Immature natural killer cell (primary cell): ENCODE measurements around the gene CCM2. TPM values are rescaled to one million over a fixed set of nuclear protein-coding genes. Genes with fewer than 3 reads are reported as not detected.
A peak's percentile ranks its signal among the peaks of the same experiment; 100 is the strongest.
"Not testable (repeated sequence)": the region's sequence is repeated elsewhere in the genome, so short reads cannot be mapped to it uniquely, and the experiment has no call there.

ENCODE experiments used
- DNase-seq, 3 donors: peaks; one replicate each; pipeline ENCODE4 v3.0.0; 2022; ENCODE audit warnings: mixed read lengths in 1 of 3
- H3K27ac Mint-ChIP-seq, 6 donors: one replicate each; pipeline ENCODE4 v1.8.0; 2020; ENCODE audit warnings: mixed read lengths in 6 of 6, mild to moderate bottlenecking in 5 of 6, inconsistent platforms in 4 of 6, moderate library complexity in 3 of 6
- H3K27me3 Mint-ChIP-seq, 3 donors: one replicate each; pipeline ENCODE4 v1.8.0; 2020 to 2021; ENCODE audit warnings: low read depth in 3 of 3, mild to moderate bottlenecking in 3 of 3, mixed read lengths in 3 of 3, moderate library complexity in 3 of 3, inconsistent platforms in 1 of 3
- H3K36me3 Mint-ChIP-seq, 3 donors: one replicate each; pipeline ENCODE4 v1.8.0; 2020; ENCODE audit warnings: mixed read lengths in 3 of 3, inconsistent platforms in 2 of 3, mild to moderate bottlenecking in 2 of 3
- H3K4me1 Mint-ChIP-seq, 2 donors: one replicate each; pipeline ENCODE4 v1.8.0; 2020; ENCODE audit warnings: inconsistent platforms in 2 of 2, mild to moderate bottlenecking in 2 of 2, mixed read lengths in 2 of 2, moderate library complexity in 1 of 2
- H3K4me3 Mint-ChIP-seq, 5 donors: one replicate each; pipeline ENCODE4 v1.8.0; 2020; ENCODE audit warnings: mild to moderate bottlenecking in 5 of 5, mixed read lengths in 5 of 5, inconsistent platforms in 3 of 5, moderate library complexity in 3 of 5
- H3K9me3 Mint-ChIP-seq, 6 donors: one replicate each; pipeline ENCODE4 v1.8.0; 2020; ENCODE audit warnings: mild to moderate bottlenecking in 6 of 6, mixed read lengths in 6 of 6, inconsistent platforms in 4 of 6, moderate library complexity in 3 of 6
- polyA plus RNA-seq, 3 donors: library from polyadenylated mRNA; unstranded; fragments of 300-500 nt; fragmentation: Illumina TruSeq; gene quantifications; one replicate each; pipeline ENCODE4 v1.2.3, GENCODE V29; 2021

Gene CCM2
- polyA plus RNA-seq, 3 donors from 2014 or later, result 60.4 to 120 (median 103) TPM

- H3K27ac Mint-ChIP-seq, result peak overlapping the region; percentile 89 to 99 (median 92)
Measured at GRCh38 chr7:45028920-45029344, 28.9 kb downstream of the CCM2 start.

GRCh38 chr7:45031829-45032228, 31.8 kb downstream of the CCM2 start:
- H3K27me3 Mint-ChIP-seq, result peaks cover 2 to 5% (median 3%) of the 10 kb centered on the region in 3 donors

More at GRCh38 chr7:45028920-45029344, 28.9 kb downstream of the CCM2 start:
- peak overlapping the region; percentile 90 to 99 (median 93) for H3K4me3 Mint-ChIP-seq
- no peaks in the 10 kb centered on the region for H3K9me3 Mint-ChIP-seq
- H3K27me3 Mint-ChIP-seq, result peaks cover 2 to 6% (median 3%) of the 10 kb centered on the region in 3 donors
- peaks cover 4 to 9% (median 7%) of the 10 kb centered on the region in 3 donors for H3K36me3 Mint-ChIP-seq
- no peak for DNase-seq
- H3K4me1 Mint-ChIP-seq, result peaks cover 78 to 88% of the 10 kb centered on the region in 2 donors

GRCh38 chr7:45032421-45032820, 32.4 kb downstream of the CCM2 start:
- Mint-ChIP-seq H3K9me3 (no peaks in the 10 kb centered on the region), H3K4me3 (peak overlapping the region; percentile 58 to 78 (median 69)), H3K36me3 (peaks cover 0 to 6% (median 2%) of the 10 kb centered on the region in 3 donors), H3K27me3 (peaks cover 2 to 3% (median 2%) of the 10 kb centered on the region in 3 donors), H3K27ac (peak overlapping the region; percentile 38 to 92 (median 88)), H3K4me1 (peaks cover 81 to 86% of the 10 kb centered on the region in 2 donors)
- DNase-seq, result no peak

More at GRCh38 chr7:45031829-45032228, 31.8 kb downstream of the CCM2 start:
- no peak for DNase-seq
- H3K36me3 Mint-ChIP-seq, result peaks cover 0 to 9% (median 4%) of the 10 kb centered on the region in 3 donors
- H3K27ac Mint-ChIP-seq, result peak overlapping the region; percentile 38 to 92 (median 88)
- no peaks in the 10 kb centered on the region for H3K9me3 Mint-ChIP-seq
- peak overlapping the region in 4 of 5 donors; percentile 58 to 78 (median 66) for H3K4me3 Mint-ChIP-seq
- peaks cover 81 to 86% of the 10 kb centered on the region in 2 donors for H3K4me1 Mint-ChIP-seq

- H3K4me1 Mint-ChIP-seq, result peaks cover 84 to 86% of the 10 kb centered on the region in 2 donors
- peak; percentile 26 to 32 (median 29) for DNase-seq
- H3K27me3 Mint-ChIP-seq, result peaks cover 0 to 3% (median 2%) of the 10 kb centered on the region in 3 donors
- H3K9me3 Mint-ChIP-seq, result no peaks in the 10 kb centered on the region
- peak overlapping the region; percentile 58 to 78 (median 69) for H3K4me3 Mint-ChIP-seq
- H3K27ac Mint-ChIP-seq, result peak overlapping the region; percentile 38 to 92 (median 88)
- H3K36me3 Mint-ChIP-seq, result peaks cover 0 to 4% (median 3%) of the 10 kb centered on the region in 3 donors
Measured at GRCh38 chr7:45033261-45033930, 33.4 kb downstream of the CCM2 start.

GRCh38 chr7:45033931-45034290, 33.9 kb downstream of the CCM2 start:
- H3K36me3 Mint-ChIP-seq, result peaks cover 0 to 9% (median 7%) of the 10 kb centered on the region in 3 donors
- peak overlapping the region; percentile 21 to 78 (median 65) for H3K4me3 Mint-ChIP-seq

GRCh38 chr7:45034710-45035109, 34.7 kb downstream of the CCM2 start:
- H3K9me3 Mint-ChIP-seq, H3K27me3 Mint-ChIP-seq, DNase-seq: not testable (repeated sequence)
- Mint-ChIP-seq H3K4me1 (peaks cover 85 to 87% of the 10 kb centered on the region in 2 donors), H3K4me3 (peak overlapping the region in 1 of 5 donors; percentile 43), H3K27ac (peak overlapping the region in 4 of 6 donors; percentile 62 to 81 (median 69)), H3K36me3 (peaks cover 0 to 15% (median 12%) of the 10 kb centered on the region in 3 donors)

More at GRCh38 chr7:45033931-45034290, 33.9 kb downstream of the CCM2 start:
- peaks cover 86 to 88% of the 10 kb centered on the region in 2 donors for H3K4me1 Mint-ChIP-seq
- no peaks in the 10 kb centered on the region for H3K9me3 Mint-ChIP-seq
- peaks cover 1 to 3% (median 2%) of the 10 kb centered on the region in 3 donors for H3K27me3 Mint-ChIP-seq
- DNase-seq, result no peak
- peak overlapping the region; percentile 38 to 92 (median 88) for H3K27ac Mint-ChIP-seq

GRCh38 chr7:45035371-45035770, 35.4 kb downstream of the CCM2 start:
- H3K27me3 Mint-ChIP-seq, result peaks cover 0 to 3% (median 0%) of the 10 kb centered on the region in 3 donors
- H3K9me3 Mint-ChIP-seq, result no peaks in the 10 kb centered on the region
- H3K4me3 Mint-ChIP-seq, result peak overlapping the region in 4 of 5 donors; percentile 55 to 88 (median 68)
- DNase-seq, result no peak
- H3K4me1 Mint-ChIP-seq, result peaks cover 81 to 82% of the 10 kb centered on the region in 2 donors
- H3K36me3 Mint-ChIP-seq, result peaks cover 0 to 18% (median 15%) of the 10 kb centered on the region in 3 donors
- H3K27ac Mint-ChIP-seq, result peak overlapping the region; percentile 49 to 94 (median 86)

- Mint-ChIP-seq H3K36me3 (peaks cover 0 to 23% (median 17%) of the 10 kb centered on the region in 3 donors), H3K27me3 (peaks cover 0 to 3% (median 0%) of the 10 kb centered on the region in 3 donors), H3K4me1 (peaks cover 78 to 85% of the 10 kb centered on the region in 2 donors), H3K9me3 (no peaks in the 10 kb centered on the region), H3K4me3 (peak overlapping the region; percentile 75 to 88 (median 82)), H3K27ac (peak overlapping the region; percentile 79 to 94 (median 92))
- peak in 1 of 3 donors; percentile 9 for DNase-seq
Measured at GRCh38 chr7:45035893-45036292, 35.9 kb downstream of the CCM2 start.

GRCh38 chr7:45036317-45036716, 36.3 kb downstream of the CCM2 start:
- peaks cover 0 to 3% (median 0%) of the 10 kb centered on the region in 3 donors for H3K27me3 Mint-ChIP-seq

GRCh38 chr7:45036796-45037195, 36.8 kb downstream of the CCM2 start:
- H3K4me3 Mint-ChIP-seq, result peak overlapping the region; percentile 75 to 88 (median 82)
- peaks cover 0 to 3% (median 0%) of the 10 kb centered on the region in 3 donors for H3K27me3 Mint-ChIP-seq
- peaks cover 0 to 32% (median 25%) of the 10 kb centered on the region in 3 donors for H3K36me3 Mint-ChIP-seq
- peak in 1 of 3 donors; percentile 10 for DNase-seq
- H3K4me1 Mint-ChIP-seq, result peaks cover 75 to 91% of the 10 kb centered on the region in 2 donors
- peak overlapping the region; percentile 79 to 94 (median 92) for H3K27ac Mint-ChIP-seq
- no peaks in the 10 kb centered on the region for H3K9me3 Mint-ChIP-seq

More at GRCh38 chr7:45036317-45036716, 36.3 kb downstream of the CCM2 start:
- no peak for DNase-seq
- Mint-ChIP-seq H3K4me3 (peak overlapping the region; percentile 75 to 88 (median 82)), H3K27ac (peak overlapping the region; percentile 79 to 94 (median 92)), H3K9me3 (no peaks in the 10 kb centered on the region), H3K4me1 (peaks cover 78 to 90% of the 10 kb centered on the region in 2 donors), H3K36me3 (peaks cover 0 to 27% (median 20%) of the 10 kb centered on the region in 3 donors)

- DNase-seq, result no peak
- peaks cover 3 to 40% (median 27%) of the 10 kb centered on the region in 3 donors for H3K36me3 Mint-ChIP-seq
- H3K27me3 Mint-ChIP-seq, result peaks cover 0 to 5% (median 0%) of the 10 kb centered on the region in 3 donors
- peak overlapping the region; percentile 79 to 94 (median 90) for H3K27ac Mint-ChIP-seq
- H3K9me3 Mint-ChIP-seq, result no peaks in the 10 kb centered on the region
- H3K4me1 Mint-ChIP-seq, result peaks cover 69 to 91% of the 10 kb centered on the region in 2 donors
- H3K4me3 Mint-ChIP-seq, result peak overlapping the region; percentile 37 to 82 (median 60)
Measured at GRCh38 chr7:45037876-45038275, 37.9 kb downstream of the CCM2 start.

GRCh38 chr7:45039106-45039505, 39.1 kb downstream of the CCM2 start:
- H3K9me3 Mint-ChIP-seq, result no peaks in the 10 kb centered on the region
- peaks cover 57 to 86% of the 10 kb centered on the region in 2 donors for H3K4me1 Mint-ChIP-seq
- H3K27me3 Mint-ChIP-seq, result peaks cover 0 to 5% (median 0%) of the 10 kb centered on the region in 3 donors
- H3K36me3 Mint-ChIP-seq, result peaks cover 7 to 48% (median 32%) of the 10 kb centered on the region in 3 donors
- H3K27ac Mint-ChIP-seq, result peak overlapping the region; percentile 53 to 93 (median 75)
- H3K4me3 Mint-ChIP-seq, result peak overlapping the region in 1 of 5 donors; percentile 2
- no peak for DNase-seq

GRCh38 chr7:45044338-45044737, 44.3 kb downstream of the CCM2 start:
- Mint-ChIP-seq H3K27ac (peak overlapping the region; percentile 53 to 79 (median 68)), H3K36me3 (peaks cover 11 to 44% (median 29%) of the 10 kb centered on the region in 3 donors), H3K4me1 (peaks cover 16 to 80% of the 10 kb centered on the region in 2 donors), H3K4me3 (no peak overlapping the region), H3K9me3 (no peaks in the 10 kb centered on the region), H3K27me3 (peaks cover 0 to 4% (median 0%) of the 10 kb centered on the region in 3 donors)
- no peak for DNase-seq
